Activated CD4-positive, alpha-beta T cell treated with anti-CD3 and anti-CD28 coated beads, Interleukin-2, amount 10 ng/mL, durations not matched to agents 24 days and 14 days (primary cell): ENCODE results near the gene EGLN1. TPM values are rescaled to one million over a fixed set of nuclear protein-coding genes. Genes with fewer than 3 reads are reported as not detected.
"Not testable (repeated sequence)": the region's sequence is repeated elsewhere in the genome, so short reads cannot be mapped to it uniquely, and the experiment has no call there.

ENCODE experiments used
- DNase-seq: peaks from one replicate; pipeline ENCODE4 v3.0.0; 2022
- H3K27ac Mint-ChIP-seq: one replicate; pipeline ENCODE4 v1.8.0; 2022; ENCODE audit warnings: mild to moderate bottlenecking, mixed read lengths
- H3K27me3 Mint-ChIP-seq: one replicate; pipeline ENCODE4 v1.8.0; 2022; ENCODE audit warnings: mixed read lengths
- H3K36me3 Mint-ChIP-seq: one replicate; pipeline ENCODE4 v1.8.0; 2022; ENCODE audit warnings: low read depth, mild to moderate bottlenecking, mixed read lengths
- H3K4me1 Mint-ChIP-seq: one replicate; pipeline ENCODE4 v1.8.0; 2021; ENCODE audit warnings: mixed read lengths
- H3K4me3 Mint-ChIP-seq: one replicate; pipeline ENCODE4 v1.8.0; 2022; ENCODE audit warnings: mild to moderate bottlenecking, moderate library complexity, mixed read lengths
- H3K9me3 Mint-ChIP-seq: one replicate; pipeline ENCODE4 v1.8.0; 2021; ENCODE audit warnings: mixed read lengths
- intact Hi-C: fragments of 100-400 bp; cut with micrococcal nuclease; formaldehyde crosslinking; loops from one replicate; pipeline ENCODE4 v1.15.1; 2023
- total RNA-seq: library from RNA; stranded (reverse); gene quantifications from 2 replicates; pipeline ENCODE4 v1.2.3, GENCODE V29; 2022

EGLN1 gene
- total RNA-seq, 1 donor from 2014 or later: 21.4 TPM

GRCh38 chr1:231357187-231357772, 64.8 kb downstream of the EGLN1 start:
- Mint-ChIP-seq H3K9me3 (no peaks in the 10 kb centered on the region), H3K27me3 (no peaks in the 10 kb centered on the region), H3K27ac (no peak overlapping the region), H3K4me3 (no peak overlapping the region), H3K4me1 (peaks cover 12% of the 10 kb centered on the region), H3K36me3 (peaks cover 29% of the 10 kb centered on the region)
- DNase-seq: no peak
- intact Hi-C loops: loop anchor here (5.0 kb wide), 2 partner anchors 65 to 170 kb away; partner anchors contain the start of genes EGLN1 and TSNAX

GRCh38 chr1:231355171-231355570, 66.9 kb downstream of the EGLN1 start:
- H3K4me3 Mint-ChIP-seq: no peak overlapping the region
- no peaks in the 10 kb centered on the region for H3K27me3 Mint-ChIP-seq
- H3K36me3 Mint-ChIP-seq: peaks cover 27% of the 10 kb centered on the region
- intact Hi-C loops: loop anchor here (5.0 kb wide), 2 partner anchors 67 to 172 kb away; partner anchors contain the start of genes EGLN1 and TSNAX
- peaks cover 10% of the 10 kb centered on the region for H3K4me1 Mint-ChIP-seq
- no peaks in the 10 kb centered on the region for H3K9me3 Mint-ChIP-seq
- no peak for DNase-seq
- H3K27ac Mint-ChIP-seq: no peak overlapping the region

- Mint-ChIP-seq H3K27me3 (no peaks in the 10 kb centered on the region), H3K27ac (no peak overlapping the region), H3K4me1 (peaks cover 8% of the 10 kb centered on the region), H3K4me3 (no peak overlapping the region), H3K9me3 (no peaks in the 10 kb centered on the region), H3K36me3 (peaks cover 27% of the 10 kb centered on the region)
- no peak for DNase-seq
- intact Hi-C loops: loop anchor here (5.0 kb wide), 2 partner anchors 68 to 173 kb away; partner anchors contain the start of genes EGLN1 and TSNAX
Measured at GRCh38 chr1:231354330-231355020, 67.6 kb downstream of the EGLN1 start.

- no peaks in the 10 kb centered on the region for H3K27me3 Mint-ChIP-seq
- H3K4me1 Mint-ChIP-seq: peaks cover 6% of the 10 kb centered on the region
- DNase-seq: no peak
- H3K9me3 Mint-ChIP-seq: no peaks in the 10 kb centered on the region
- peaks cover 32% of the 10 kb centered on the region for H3K36me3 Mint-ChIP-seq
- no peak overlapping the region for H3K4me3 Mint-ChIP-seq
- intact Hi-C loops: no loop called here
- no peak overlapping the region for H3K27ac Mint-ChIP-seq
Measured at GRCh38 chr1:231353086-231353485, 69.0 kb downstream of the EGLN1 start.

GRCh38 chr1:231351816-231352215, 70.3 kb downstream of the EGLN1 start:
- Mint-ChIP-seq H3K27me3 (no peaks in the 10 kb centered on the region), H3K9me3 (no peaks in the 10 kb centered on the region), H3K36me3 (peaks cover 37% of the 10 kb centered on the region), H3K4me1 (peaks cover 6% of the 10 kb centered on the region), H3K27ac (no peak overlapping the region), H3K4me3 (no peak overlapping the region)
- intact Hi-C loops: no loop called here
- DNase-seq: no peak

- DNase-seq, H3K27me3 Mint-ChIP-seq, H3K9me3 Mint-ChIP-seq, H3K4me1 Mint-ChIP-seq, intact Hi-C loops, H3K4me3 Mint-ChIP-seq, H3K27ac Mint-ChIP-seq: not testable (repeated sequence)
- peaks cover 38% of the 10 kb centered on the region for H3K36me3 Mint-ChIP-seq
Measured at GRCh38 chr1:231348856-231349255, 73.2 kb downstream of the EGLN1 start.

GRCh38 chr1:231348442-231348841, 73.6 kb downstream of the EGLN1 start:
- DNase-seq: no peak
- no peak overlapping the region for H3K27ac Mint-ChIP-seq
- peaks cover 41% of the 10 kb centered on the region for H3K36me3 Mint-ChIP-seq
- intact Hi-C loops: no loop called here
- H3K27me3 Mint-ChIP-seq: no peaks in the 10 kb centered on the region
- H3K4me1 Mint-ChIP-seq: peaks cover 4% of the 10 kb centered on the region
- H3K4me3 Mint-ChIP-seq: no peak overlapping the region
- H3K9me3 Mint-ChIP-seq: no peaks in the 10 kb centered on the region

- intact Hi-C loops: no loop called here
- Mint-ChIP-seq H3K4me1 (peaks cover 2% of the 10 kb centered on the region), H3K27me3 (no peaks in the 10 kb centered on the region), H3K9me3 (no peaks in the 10 kb centered on the region), H3K27ac (no peak overlapping the region), H3K4me3 (no peak overlapping the region), H3K36me3 (peaks cover 39% of the 10 kb centered on the region)
- DNase-seq: no peak
Measured at GRCh38 chr1:231347961-231348360, 74.1 kb downstream of the EGLN1 start.

GRCh38 chr1:231340328-231341013, 81.6 kb downstream of the EGLN1 start:
- peaks cover 3% of the 10 kb centered on the region for H3K9me3 Mint-ChIP-seq
- H3K27me3 Mint-ChIP-seq: peaks cover 3% of the 10 kb centered on the region
- H3K36me3 Mint-ChIP-seq: peaks cover 33% of the 10 kb centered on the region
- DNase-seq: no peak
- peaks cover 36% of the 10 kb centered on the region for H3K4me1 Mint-ChIP-seq
- no peak overlapping the region for H3K4me3 Mint-ChIP-seq
- no peak overlapping the region for H3K27ac Mint-ChIP-seq
- intact Hi-C loops: no loop called here

GRCh38 chr1:231338270-231339128, 83.6 kb downstream of the EGLN1 start, which contains the start of gene SPRTN:
SPRTN (plus strand) TSS chr1:231338293; CDS start chr1:231338384, 91 bp downstream.
- peaks cover 44% of the 10 kb centered on the region for H3K4me1 Mint-ChIP-seq
- H3K27ac Mint-ChIP-seq: peak within 1 kb of the TSS; percentile 98
- peaks cover 3% of the 10 kb centered on the region for H3K9me3 Mint-ChIP-seq
- H3K36me3 Mint-ChIP-seq: peaks cover 31% of the 10 kb centered on the region
- DNase-seq: no peak
- peaks cover 3% of the 10 kb centered on the region for H3K27me3 Mint-ChIP-seq
- intact Hi-C loops: loop anchor here (1.0 to 10.0 kb wide), 6 partner anchors 20 to 696 kb away; partner anchors contain the start of genes ARV1, COG2, EGLN1 and TSNAX
- H3K4me3 Mint-ChIP-seq: peak within 1 kb of the TSS; percentile 95

- H3K36me3 Mint-ChIP-seq: peaks cover 34% of the 10 kb centered on the region
- peaks cover 44% of the 10 kb centered on the region for H3K4me1 Mint-ChIP-seq
- peak within 1 kb of the TSS; percentile 98 for H3K27ac Mint-ChIP-seq
- H3K9me3 Mint-ChIP-seq: peaks cover 3% of the 10 kb centered on the region
- peaks cover 3% of the 10 kb centered on the region for H3K27me3 Mint-ChIP-seq
- intact Hi-C loops: loop anchor here (1.0 to 10.0 kb wide), 7 partner anchors 21 to 695 kb away; partner anchors contain the start of genes ARV1, COG2, EGLN1 and TSNAX
- H3K4me3 Mint-ChIP-seq: peak within 1 kb of the TSS; percentile 95
- peak; percentile 100 for DNase-seq
Measured at GRCh38 chr1:231337472-231338269, 84.4 kb downstream of the EGLN1 start, which contains the start of gene EXOC8. EXOC8 (minus strand) TSS chr1:231337852; CDS start chr1:231337745, 107 bp downstream.

- Mint-ChIP-seq H3K4me3 (peak overlapping the region; percentile 95), H3K36me3 (peaks cover 36% of the 10 kb centered on the region), H3K27ac (peak overlapping the region; percentile 98), H3K27me3 (peaks cover 3% of the 10 kb centered on the region), H3K9me3 (peaks cover 3% of the 10 kb centered on the region), H3K4me1 (peaks cover 44% of the 10 kb centered on the region)
- intact Hi-C loops: loop anchor here (1.0 to 10.0 kb wide), 2 partner anchors 65 to 362 kb away; partner anchors contain the start of genes ARV1 and TTC13
- DNase-seq: peak; percentile 89
Measured at GRCh38 chr1:231337043-231337471, 85.0 kb downstream of the EGLN1 start.
